Loucy (cell line): ENCODE data around the gene SSBP4.

ENCODE experiments used
- EZH2phosphoT487 ChIP-seq: fragments of 200-600 bp; IDR thresholded peaks from 2 replicates; pipeline ENCODE4 v1.6.1; 2018; ENCODE audit warnings: antibody characterized with exemption, mild to moderate bottlenecking, moderate library complexity, borderline replicate concordance
- TF ChIP-seq, protein P1 (sequence below): fragments of 200-600 bp; sonication (generic); conservative IDR thresholded peaks from 2 replicates; pipeline ENCODE4 v1.5.1; 2014; ENCODE audit warnings: mild to moderate bottlenecking, antibody characterized with exemption, low read length

DNA sequence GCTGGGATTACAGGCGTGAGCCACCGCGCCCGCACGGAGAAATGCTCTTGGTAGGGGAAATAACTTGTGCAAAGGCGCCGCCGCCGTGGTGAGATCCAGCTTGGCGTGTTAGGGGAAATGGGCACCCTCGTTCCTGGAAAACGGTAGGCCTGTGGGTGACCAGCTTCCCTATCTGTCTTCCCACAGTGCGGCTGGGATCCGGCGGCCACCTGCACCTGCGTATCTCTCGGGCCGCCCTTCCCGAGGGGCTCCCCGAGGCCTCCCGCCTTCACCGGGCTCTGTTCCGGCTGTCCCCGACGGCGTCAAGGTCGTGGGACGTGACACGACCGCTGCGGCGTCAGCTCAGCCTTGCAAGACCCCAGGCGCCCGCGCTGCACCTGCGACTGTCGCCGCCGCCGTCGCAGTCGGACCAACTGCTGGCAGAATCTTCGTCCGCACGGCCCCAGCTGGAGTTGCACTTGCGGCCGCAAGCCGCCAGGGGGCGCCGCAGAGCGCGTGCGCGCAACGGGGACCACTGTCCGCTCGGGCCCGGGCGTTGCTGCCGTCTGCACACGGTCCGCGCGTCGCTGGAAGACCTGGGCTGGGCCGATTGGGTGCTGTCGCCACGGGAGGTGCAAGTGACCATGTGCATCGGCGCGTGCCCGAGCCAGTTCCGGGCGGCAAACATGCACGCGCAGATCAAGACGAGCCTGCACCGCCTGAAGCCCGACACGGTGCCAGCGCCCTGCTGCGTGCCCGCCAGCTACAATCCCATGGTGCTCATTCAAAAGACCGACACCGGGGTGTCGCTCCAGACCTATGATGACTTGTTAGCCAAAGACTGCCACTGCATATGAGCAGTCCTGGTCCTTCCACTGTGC, 30.9 kb upstream of the SSBP4 start:
- no peak for TF ChIP-seq EZH2phosphoT487
- TF ChIP-seq, protein P1, sequence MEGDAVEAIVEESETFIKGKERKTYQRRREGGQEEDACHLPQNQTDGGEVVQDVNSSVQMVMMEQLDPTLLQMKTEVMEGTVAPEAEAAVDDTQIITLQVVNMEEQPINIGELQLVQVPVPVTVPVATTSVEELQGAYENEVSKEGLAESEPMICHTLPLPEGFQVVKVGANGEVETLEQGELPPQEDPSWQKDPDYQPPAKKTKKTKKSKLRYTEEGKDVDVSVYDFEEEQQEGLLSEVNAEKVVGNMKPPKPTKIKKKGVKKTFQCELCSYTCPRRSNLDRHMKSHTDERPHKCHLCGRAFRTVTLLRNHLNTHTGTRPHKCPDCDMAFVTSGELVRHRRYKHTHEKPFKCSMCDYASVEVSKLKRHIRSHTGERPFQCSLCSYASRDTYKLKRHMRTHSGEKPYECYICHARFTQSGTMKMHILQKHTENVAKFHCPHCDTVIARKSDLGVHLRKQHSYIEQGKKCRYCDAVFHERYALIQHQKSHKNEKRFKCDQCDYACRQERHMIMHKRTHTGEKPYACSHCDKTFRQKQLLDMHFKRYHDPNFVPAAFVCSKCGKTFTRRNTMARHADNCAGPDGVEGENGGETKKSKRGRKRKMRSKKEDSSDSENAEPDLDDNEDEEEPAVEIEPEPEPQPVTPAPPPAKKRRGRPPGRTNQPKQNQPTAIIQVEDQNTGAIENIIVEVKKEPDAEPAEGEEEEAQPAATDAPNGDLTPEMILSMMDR, result peak; percentile 84
